ENCODE results near the gene PPP1R9B.

DNA sequence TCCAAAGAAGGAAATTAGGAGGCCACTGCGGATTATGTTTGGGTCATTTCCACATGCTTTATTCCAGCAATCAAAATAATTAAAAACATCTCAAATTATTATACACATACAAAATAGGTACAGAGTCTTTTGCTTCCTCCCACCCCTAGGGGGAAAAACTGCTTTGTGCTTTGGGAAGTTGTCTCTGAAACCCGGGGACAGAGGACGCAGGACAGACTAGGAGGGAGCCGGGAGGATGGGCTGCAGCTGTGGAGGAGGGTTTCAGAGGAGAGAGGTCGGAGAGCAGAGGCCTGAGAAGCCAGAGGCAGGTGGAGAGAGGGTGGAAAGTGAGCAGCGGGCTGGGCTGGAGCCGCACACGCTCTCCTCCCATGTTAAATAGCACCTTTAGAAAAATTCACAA is 33.6 kb upstream of the PPP1R9B start:
- TF ChIP-seq, protein P1, sequence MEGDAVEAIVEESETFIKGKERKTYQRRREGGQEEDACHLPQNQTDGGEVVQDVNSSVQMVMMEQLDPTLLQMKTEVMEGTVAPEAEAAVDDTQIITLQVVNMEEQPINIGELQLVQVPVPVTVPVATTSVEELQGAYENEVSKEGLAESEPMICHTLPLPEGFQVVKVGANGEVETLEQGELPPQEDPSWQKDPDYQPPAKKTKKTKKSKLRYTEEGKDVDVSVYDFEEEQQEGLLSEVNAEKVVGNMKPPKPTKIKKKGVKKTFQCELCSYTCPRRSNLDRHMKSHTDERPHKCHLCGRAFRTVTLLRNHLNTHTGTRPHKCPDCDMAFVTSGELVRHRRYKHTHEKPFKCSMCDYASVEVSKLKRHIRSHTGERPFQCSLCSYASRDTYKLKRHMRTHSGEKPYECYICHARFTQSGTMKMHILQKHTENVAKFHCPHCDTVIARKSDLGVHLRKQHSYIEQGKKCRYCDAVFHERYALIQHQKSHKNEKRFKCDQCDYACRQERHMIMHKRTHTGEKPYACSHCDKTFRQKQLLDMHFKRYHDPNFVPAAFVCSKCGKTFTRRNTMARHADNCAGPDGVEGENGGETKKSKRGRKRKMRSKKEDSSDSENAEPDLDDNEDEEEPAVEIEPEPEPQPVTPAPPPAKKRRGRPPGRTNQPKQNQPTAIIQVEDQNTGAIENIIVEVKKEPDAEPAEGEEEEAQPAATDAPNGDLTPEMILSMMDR (IDR thresholded peaks at IDR 0.05) = no peak
- TF ChIP-seq POLR2A (IDR thresholded peaks at IDR 0.05) = no peak
